Activated effector memory CD4-positive, alpha-beta T cell treated with Interleukin-2 at 50 U/mL for 16 hours (primary cell): ENCODE data around the gene CACNA1G.

ENCODE experiments used
- DNase-seq: peaks from one replicate; pipeline ENCODE4 v3.0.0-alpha.2; 2020

The CACNA1G gene

DNA sequence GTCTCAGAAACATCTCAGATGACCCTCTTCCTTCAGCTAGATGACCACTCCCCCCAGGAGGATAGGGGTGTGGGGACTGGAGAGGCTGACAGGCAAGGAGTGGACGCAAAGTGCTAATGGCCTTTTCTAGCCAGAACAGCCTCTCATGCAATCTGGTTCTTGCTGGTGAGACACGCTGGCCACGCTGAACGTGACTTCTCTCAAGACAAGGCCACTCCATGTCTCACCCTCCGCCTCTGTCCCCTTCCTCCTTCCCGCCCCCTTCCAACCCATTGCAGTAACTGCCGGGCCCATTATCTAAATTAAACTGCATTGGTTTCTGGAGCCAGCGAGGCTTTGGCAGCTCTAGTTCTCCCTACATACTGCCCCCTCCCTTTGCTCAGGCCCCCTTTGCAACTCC, 9.5 kb downstream of the CACNA1G start:
- DNase-seq: no peak

DNA sequence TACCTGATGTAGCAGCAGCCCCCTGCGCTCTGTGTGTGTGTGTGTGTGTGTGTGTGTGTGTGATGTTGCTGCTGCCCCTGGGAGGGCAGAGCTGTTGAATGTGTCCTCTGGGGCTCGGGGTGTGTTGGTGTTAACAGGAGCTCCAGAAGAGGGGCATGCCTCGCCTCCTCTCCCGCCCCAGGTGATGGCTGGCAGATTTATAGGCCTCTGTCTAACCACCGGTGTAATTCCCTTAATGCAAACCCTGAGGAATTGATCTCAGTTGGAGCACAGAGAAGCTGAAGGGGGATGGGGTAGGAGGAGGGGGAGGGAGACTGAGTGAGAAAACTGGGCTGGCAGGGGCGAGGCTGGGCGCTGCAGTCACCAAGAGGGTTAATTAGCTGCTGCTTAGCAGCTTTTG, 10.0 kb downstream of the CACNA1G start:
- no peak for DNase-seq

DNA sequence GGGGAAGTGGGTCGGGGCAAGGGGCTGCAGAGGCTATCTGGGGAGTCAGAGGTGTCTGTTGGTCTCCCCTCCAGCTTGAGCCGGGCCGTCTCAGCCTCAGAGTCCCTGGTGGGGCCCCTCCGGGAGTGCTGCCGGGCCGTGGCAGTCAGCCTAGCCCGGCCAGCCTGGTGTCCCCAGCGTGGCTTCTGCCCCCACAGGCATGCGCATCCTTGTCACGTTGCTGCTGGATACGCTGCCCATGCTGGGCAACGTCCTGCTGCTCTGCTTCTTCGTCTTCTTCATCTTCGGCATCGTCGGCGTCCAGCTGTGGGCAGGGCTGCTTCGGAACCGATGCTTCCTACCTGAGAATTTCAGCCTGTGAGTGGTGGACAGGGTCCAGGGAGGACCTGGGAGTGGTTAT, 11.2 kb downstream of the CACNA1G start:
- no peak for DNase-seq

DNA sequence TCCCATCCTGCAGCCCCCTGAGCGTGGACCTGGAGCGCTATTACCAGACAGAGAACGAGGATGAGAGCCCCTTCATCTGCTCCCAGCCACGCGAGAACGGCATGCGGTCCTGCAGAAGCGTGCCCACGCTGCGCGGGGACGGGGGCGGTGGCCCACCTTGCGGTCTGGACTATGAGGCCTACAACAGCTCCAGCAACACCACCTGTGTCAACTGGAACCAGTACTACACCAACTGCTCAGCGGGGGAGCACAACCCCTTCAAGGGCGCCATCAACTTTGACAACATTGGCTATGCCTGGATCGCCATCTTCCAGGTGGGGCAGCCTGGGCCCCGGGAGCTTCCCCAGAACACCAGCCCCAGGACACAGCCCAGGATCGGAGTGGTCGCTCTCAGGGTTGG, 12.0 kb downstream of the CACNA1G start:
- no peak for DNase-seq

DNA sequence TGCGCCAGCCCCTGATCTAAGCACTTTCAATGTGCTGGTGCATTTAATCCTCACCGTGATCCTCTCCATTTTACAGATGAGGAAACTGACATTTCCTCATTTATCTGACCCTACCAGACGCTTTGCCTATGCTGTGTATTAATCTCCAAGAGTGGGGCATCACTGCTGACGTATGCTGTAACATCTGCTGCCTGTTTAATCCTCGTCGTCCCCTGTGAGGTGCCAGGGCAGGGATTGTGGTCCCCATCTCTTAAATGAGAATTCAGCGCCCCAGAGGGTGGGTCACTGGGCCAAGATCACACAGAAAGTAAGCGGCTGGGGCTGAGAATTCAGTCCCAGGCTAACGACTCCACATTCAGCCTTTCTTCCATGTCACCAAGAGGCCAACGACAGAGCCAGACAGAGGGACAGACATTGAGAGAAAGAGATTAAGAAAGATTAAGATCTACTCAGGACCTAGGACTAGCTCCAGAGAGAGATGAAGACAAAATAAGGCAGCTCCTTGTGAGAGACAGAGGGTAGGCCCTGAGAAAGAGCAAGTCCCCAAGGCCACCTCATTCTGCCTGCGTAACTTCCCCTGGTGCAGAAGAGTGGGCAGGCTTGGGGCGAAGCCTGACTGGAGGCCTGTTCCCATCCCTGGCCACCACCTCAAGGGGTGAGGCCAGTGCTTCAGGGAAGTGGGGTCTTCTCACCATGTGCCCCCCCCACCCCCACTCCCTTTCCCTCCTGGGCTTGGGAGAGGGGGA, 13.5 kb downstream of the CACNA1G start:
- no peak for DNase-seq

DNA sequence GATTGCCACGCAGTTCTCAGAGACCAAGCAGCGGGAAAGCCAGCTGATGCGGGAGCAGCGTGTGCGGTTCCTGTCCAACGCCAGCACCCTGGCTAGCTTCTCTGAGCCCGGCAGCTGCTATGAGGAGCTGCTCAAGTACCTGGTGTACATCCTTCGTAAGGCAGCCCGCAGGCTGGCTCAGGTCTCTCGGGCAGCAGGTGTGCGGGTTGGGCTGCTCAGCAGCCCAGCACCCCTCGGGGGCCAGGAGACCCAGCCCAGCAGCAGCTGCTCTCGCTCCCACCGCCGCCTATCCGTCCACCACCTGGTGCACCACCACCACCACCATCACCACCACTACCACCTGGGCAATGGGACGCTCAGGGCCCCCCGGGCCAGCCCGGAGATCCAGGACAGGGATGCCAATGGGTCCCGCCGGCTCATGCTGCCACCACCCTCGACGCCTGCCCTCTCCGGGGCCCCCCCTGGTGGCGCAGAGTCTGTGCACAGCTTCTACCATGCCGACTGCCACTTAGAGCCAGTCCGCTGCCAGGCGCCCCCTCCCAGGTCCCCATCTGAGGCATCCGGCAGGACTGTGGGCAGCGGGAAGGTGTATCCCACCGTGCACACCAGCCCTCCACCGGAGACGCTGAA, 15.2 kb downstream of the CACNA1G start:
- no peak for DNase-seq

DNA sequence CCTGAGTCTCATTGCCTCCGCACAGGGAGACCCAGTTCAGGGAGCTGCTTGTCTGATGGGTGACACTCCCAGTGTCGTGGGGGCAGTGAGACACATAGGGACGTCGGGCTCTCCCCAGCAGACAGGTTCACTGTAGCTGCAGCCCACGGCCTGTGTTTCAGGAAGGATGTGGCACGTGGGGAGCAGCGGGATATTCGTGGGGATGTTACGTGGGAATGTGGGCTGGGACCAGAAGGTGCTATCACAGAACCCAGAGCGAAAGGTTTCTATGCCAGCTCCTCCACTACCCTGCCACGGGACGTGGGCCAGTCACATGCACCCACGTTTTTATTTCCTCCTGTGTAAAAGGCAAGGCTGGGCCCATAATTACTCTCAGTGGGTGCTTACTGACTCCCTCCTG, 16.3 kb downstream of the CACNA1G start:
- no peak for DNase-seq

DNA sequence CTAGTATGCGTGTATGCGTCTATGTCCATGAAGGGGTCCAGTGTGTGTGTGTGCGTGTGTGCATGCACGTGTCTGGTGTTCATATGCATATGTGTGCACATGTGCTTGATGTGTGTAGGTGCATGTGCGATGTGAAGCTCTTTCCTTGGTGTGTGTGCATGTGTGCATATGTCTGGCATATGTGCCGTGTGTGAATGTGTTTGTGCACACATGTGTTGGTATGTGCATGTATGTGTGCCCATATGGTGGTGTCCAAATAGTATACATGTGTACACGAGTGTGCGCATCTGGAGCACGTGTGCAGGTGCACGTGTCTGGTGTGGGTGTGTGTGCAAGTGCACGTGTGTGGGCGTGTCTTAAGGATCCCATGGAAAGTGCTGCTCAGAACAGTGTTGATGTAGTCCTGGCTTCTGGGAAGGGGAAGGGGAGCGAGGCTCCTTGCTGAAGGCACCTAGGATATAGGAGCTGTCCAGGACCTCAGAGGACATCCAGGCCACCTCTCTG, 17.0 kb downstream of the CACNA1G start:
- DNase-seq: no peak

DNA sequence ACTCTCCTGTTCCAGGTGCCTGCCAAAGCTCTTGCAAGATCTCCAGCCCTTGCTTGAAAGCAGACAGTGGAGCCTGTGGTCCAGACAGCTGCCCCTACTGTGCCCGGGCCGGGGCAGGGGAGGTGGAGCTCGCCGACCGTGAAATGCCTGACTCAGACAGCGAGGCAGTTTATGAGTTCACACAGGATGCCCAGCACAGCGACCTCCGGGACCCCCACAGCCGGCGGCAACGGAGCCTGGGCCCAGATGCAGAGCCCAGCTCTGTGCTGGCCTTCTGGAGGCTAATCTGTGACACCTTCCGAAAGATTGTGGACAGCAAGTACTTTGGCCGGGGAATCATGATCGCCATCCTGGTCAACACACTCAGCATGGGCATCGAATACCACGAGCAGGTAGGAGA, 17.7 kb downstream of the CACNA1G start:
- DNase-seq: no peak

DNA sequence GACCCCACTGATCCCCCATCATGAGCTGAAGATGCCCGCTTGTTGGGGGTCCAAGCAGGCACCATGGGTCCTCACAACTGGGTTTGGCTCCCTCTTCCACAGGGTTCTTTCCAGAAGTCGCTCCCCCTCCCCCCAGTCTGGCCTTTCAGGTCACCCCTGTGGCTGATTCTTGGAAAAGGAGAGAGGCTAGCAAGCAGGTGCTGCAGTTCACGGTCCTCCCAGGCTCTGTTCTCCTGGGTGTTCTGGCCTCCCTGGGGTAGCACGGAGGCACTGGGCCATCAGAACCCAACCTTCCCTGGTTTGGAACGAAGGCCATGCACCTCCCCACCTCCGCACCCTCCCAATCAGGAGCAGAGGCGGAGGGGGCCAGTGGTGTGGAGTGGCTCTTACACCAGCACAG, 18.9 kb downstream of the CACNA1G start:
- no peak for DNase-seq

DNA sequence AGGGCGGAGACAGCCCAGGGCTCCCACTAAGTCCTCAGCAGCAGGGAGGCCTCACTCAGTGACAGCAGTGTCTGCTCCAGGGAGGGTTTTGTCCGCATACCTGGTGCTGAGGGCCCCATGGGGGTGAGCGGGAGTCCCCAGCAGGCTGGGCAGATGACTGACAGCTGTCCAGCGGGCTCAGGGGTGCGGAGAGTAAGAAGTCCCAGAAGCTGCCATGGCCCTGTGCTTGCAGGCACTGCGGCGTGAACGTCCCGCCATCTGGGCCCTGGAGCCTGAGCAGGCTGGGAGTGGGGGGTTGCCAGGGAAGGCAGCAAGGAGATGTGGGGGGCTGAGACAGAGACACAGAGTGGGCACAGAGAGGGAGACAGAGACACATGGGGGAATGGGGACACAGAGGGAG, 20.1 kb downstream of the CACNA1G start:
- DNase-seq: no peak

DNA sequence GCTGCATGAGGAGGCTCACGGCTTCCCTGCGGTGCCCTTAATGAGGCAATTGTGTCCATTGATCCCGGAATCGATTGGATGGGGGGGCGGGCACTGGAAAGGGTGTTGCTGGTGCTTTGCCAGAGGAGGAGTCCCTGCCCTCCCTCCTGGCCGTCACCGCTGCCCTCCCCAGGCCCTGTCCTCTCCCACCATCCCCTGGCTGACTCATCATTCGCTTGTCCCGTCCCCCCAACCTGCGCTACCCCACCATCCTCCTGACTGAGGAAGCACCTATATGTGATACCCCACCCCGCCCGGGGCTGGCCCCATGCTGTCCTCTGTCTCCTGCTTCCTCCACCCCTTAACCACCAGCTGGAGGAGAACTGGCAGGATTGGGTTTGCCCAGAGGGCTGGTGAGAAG, 20.8 kb downstream of the CACNA1G start:
- DNase-seq: no peak

DNA sequence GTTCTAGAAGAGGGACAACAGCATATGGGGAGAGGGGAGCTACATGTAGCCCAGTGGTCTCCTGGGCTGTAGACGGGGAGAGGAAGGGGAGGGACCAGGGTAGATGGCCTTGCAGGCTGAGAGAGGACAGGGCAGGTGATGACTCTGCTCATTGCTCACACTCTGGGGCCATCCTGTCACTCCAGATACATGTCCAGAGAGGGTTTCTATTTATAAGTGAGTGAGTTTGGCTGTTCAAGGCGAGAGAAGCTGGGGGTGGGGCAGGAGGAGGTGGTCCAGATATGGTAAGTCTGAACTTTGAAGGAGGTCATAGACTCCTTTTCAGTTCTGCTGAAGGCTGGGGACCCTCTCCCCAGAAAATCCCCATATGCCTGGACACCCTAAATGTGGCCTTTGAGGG, 22.2 kb downstream of the CACNA1G start:
- no peak for DNase-seq

DNA sequence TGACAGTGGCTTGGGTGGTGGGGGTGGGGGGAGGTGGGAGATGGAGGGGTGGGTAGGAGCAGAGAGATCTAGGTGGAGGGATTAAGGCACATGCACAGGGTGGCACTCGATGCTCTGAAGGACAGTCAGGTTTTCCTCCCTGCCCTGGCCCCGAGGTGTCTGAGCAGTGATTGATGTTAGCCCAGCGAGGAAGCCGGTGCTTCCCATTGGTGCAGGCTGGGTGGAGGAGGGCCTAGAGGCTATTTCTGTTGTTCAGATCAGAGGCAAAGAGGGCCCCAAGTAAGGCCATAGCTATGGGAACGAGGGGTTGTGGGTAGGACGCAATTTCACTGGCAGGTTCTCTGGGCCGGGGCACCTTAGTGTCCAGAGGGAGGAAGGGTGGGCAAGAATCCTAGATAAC, 23.1 kb downstream of the CACNA1G start:
- no peak for DNase-seq

DNA sequence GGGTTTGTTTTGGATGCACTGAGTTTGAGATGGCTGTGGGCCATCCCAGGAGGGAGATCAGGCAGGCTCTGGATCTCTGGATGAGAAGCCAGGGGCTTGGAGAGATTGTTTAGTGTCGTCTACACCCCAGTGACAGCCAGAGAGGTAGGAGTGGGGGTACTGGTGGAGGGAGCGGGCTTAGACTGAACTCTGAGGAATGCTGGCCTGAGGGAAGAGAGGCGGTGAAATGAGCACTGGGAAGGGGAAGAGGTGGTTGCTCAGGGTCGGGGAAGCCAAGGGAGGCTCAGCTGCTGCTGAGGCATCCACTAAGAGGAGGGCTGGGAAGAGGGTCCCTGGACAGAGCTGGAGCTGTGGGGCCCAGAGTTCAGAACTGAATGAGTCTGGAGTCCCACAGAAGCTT, 23.6 kb downstream of the CACNA1G start:
- DNase-seq: no peak

DNA sequence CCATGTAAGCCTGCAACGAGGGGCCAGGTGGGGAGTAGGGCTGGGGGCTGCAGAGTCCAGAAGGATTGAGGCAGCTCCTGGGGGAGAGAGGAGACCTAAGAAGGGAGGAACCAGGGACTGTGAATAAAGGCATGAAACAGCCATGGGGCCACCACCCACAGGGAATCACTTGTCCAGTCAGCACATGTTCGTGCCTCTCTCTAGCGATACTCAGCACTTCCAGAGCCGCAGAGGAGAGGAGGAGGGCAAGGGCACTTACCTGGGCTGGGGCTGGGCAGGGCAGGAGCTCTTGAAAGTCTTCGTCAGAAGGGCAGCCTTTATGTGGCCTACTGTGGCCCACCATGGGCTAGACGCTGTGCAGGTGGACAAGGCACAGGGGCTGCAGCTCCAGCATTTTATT, 24.2 kb downstream of the CACNA1G start:
- no peak for DNase-seq

DNA sequence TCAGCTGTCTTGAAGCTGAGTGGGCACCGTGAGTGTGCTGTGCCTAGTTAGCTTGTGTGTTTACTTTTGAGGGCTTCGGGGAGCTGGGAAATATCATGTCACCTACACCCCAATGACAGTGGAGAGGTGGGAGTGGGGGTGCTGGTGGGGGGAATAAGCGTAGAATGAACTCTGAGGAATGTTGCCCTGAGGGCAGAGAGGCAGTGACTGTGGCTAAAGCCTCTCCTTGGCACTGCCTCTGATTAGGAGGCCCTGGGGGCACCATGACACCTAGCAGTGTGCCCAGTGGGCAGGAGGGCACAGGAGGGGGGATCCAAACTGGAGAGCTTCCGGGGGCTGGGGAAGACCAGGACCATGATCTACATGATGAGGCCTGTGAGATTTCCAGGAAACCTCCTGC, 24.8 kb downstream of the CACNA1G start:
- no peak for DNase-seq

DNA sequence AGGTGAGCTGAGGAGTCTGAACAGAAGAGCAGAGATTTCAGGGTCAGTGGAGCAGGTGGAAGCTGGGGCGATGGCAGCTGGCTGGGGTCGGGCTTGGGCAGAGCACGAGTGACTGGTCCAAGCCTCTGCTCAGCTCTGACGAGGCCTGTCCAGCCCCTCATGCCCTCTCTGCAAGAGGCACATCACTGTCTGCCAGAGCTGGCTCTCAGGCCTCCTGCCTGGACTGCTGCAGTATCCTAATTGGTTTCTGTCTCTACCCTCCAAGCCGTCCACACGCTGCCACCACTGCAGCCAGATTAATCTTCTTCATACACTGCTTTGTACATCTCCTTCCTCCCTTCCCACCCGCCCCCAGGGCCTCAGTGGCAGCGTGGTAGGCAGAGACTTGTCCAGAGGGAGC, 25.4 kb downstream of the CACNA1G start:
- DNase-seq: no peak

DNA sequence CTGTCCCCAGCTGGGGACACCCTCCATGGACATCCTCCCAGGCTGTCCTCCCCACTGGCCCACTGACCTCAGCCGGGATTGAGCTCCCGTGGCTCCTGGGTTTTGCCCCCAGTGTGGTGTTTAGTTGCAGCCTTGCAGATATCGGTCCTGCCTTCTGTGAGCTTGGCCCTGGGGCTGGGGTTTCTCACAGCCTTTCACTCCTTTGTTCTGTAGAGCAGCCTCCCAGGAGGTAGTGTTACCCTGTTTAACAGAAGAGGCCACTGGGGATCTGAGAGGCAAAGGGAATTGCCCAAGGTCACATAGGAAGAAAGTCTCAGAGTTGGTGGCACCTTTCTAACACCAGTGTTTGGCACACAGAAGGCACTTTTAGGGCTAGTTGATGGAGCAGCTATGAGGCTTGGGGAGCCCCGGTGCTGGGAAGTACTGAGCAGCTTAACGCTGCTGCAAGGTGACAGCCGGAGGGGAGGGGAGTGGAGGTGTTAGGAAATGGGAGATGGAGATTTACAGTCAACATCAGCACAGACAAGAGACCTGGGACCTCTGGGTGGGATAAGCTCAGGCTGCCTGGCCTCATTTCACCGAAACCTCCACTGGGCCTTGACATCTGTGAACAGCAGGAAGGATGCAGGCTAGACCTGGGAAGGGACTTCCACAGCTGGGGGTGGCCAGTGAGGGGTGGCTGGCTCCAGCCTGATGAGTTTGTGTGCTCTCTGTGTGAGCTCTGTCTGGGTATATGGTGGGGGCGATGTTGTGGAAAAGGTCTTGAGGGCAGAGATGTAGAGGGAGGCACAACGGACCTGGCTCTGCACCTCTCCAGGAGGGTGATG, 26.1 kb downstream of the CACNA1G start:
- DNase-seq: no peak

DNA sequence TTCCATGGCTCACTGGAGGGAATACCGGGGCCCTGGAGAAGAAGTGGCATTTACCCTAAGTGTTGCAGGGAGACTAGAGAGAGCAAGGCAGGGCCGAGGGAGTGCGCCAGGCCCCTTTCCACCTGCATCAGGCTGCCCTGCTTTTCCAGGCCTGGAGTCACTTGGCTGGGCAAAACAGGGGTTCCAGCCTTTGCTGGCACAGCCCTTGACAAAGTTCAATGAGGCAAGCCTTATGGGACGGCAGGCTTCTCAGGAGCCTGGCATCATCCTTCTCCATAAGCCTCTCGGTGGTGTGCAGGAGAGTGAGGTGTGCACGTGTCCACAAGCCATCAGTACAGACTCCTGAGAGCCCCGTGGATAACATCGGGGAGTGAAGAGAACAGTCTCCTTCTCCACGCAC, 27.1 kb downstream of the CACNA1G start:
- DNase-seq: no peak

DNA sequence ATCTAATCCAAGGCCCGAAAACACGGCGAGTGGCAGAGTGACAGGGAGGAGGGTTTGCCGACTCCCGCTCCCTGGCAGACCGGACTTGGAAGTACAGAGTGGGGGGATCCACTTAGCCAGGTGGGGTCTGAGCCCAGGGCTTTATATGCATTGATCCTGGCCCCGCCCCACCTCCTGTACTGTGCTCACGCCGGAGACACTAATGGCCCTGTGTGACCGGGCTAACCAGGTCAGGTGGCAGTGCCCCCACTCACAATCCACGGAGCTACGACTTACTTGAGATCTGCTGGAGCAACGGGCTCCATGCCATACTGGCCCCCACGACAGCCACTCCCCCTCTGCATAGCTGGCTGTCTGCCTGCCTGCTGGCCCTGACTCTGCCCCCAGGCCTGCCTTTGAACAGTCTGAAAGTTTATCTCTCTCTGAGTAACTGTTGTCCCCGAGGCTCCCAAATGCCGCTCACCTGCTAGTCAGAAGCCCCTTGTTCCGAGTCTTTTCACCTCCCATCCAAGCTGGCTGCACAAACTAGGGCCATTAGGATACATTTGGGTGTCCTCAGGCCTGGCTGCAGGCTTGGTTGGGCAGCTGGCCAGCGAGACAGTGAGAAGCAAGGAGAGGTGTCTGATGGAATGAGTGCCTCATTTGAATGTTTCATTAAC, 28.0 kb downstream of the CACNA1G start:
- DNase-seq: no peak

DNA sequence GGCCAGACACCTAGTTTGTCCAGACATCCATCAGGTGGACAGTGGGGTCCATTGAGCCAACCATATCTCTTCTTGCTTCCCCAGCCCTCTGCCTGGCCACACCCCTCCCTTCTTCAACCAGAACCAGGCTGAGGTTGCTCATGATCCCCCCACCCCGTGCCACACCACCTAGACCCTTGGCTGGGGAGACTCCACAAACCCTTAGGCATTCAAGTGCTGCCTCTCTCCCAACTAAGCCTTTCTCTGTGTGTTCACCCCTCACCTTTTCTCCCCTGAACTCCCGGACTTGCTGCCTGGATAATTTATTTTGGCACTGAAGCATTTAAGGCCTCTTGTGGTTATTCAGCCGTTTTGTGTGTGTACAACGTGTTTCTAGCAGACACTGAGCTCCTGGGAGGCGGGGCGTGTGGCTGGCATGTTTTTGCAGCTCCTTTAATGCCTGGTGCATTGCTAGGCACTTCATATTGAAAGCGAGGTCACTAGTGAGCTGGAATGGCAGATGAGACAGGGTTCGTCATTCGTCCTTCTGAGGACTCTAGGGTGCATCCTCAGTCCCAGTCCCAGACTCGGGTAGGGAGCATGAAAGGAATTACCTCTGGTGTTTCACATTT, 28.7 kb downstream of the CACNA1G start:
- DNase-seq: no peak
